Caki2 (cell line): ENCODE results near the gene RITA1. TPM values are rescaled to one million over a fixed set of nuclear protein-coding genes. Genes with fewer than 3 reads are reported as not detected.

Experiments
- DNase-seq: peaks from one replicate; pipeline ENCODE4 v3.0.0-alpha.2; 2015; ENCODE audit warnings: low read depth
- in situ Hi-C: cut with HindIII; loops from 2 replicates; pipeline ENCODE4 v1.10.0; 2016; ENCODE audit warnings: low sequenced_read_pairs, low pct_unique_long_range_greater_than_20kb, mixed read lengths
- total RNA-seq: library from RNA; depleted of rRNA; stranded (reverse); fragments of >200 nt; shearing (Covaris generic); gene quantifications from 2 replicates; pipeline ENCODE4 v1.2.3, GENCODE V29; 2014; ENCODE audit warnings: low replicate concordance

The RITA1 gene
- total RNA-seq, 1 experiment from 2014 or later, result 37.1 TPM

DNA sequence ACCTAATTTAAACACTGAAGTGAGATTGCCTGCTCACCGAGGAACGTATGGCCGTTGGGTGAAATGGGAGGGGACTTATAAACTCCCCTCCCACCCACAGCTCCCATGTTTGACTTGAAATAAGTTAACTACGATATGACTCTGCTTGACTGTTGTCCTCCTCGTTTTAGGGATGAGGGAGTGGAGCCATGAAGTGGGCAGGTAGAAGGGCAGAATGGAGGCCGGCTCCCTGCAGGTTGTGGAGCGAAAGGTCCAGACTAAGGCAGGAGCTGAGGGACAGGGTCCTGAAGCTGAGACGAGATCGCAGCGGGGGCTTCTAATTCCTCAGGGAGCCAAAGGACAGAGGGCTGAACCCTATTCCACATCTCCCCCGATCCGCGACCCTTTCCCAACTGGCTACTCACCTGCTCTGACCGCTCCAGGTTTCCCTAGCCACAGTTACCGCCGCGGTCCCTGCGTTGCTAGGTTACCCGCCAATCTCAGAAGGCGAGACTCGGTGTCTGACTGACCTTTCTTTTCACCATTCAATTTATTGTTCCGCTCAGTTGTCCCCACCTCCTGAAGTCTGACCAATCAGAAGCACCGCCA, 35.2 kb downstream of the RITA1 start:
- DNase-seq, result no peak
- in situ Hi-C loops, result no loop called here

DNA sequence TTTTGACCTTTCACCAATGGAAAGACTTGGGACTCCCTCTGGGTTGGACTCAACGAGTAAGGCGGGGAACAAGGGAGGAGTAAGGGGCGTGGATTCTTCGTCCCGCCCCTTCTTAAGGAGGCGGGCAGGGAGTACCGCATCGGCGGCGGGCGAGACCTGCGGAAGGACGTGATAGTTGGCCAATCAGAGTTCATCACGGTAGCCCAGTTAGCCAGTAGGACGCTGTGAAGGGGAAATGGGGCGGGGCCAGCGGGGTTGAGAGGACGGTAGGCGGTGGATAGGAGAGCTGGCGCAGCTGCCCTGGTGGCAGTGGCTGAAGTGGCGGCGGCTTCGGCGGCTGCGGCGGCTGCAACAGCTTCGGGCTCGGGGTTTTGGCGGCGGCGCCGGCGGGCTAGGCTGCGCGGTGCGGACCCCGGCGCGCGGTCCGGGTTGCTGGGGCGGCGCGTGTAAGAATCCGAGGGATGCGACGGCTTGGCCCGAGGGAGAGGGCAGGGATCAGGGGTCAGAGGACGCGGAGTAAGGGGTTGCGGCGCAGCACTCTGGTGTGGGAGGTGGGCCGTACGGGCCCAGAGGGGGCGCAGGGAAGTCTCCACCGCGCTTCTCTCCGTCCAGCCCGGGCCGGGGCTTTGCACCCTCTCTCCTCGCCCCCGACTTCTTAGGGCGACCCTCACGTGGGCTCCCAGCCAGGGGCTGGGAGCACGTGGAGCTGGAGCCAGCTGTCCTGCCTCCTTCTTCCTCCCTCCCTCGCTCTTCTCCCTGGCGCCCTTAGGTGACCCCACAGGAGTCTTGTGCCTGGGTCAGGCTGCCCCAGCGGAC, 35.9 kb downstream of the RITA1 start, which contains the start of gene TPCN1:
Gene TPCN1 (plus strand): TSS at position 284 of the 816 bp plus-strand sequence. CDS start 5,389 bp downstream, outside the sequence.
- DNase-seq, result peak; percentile 100
- in situ Hi-C loops, result no loop called here

DNA sequence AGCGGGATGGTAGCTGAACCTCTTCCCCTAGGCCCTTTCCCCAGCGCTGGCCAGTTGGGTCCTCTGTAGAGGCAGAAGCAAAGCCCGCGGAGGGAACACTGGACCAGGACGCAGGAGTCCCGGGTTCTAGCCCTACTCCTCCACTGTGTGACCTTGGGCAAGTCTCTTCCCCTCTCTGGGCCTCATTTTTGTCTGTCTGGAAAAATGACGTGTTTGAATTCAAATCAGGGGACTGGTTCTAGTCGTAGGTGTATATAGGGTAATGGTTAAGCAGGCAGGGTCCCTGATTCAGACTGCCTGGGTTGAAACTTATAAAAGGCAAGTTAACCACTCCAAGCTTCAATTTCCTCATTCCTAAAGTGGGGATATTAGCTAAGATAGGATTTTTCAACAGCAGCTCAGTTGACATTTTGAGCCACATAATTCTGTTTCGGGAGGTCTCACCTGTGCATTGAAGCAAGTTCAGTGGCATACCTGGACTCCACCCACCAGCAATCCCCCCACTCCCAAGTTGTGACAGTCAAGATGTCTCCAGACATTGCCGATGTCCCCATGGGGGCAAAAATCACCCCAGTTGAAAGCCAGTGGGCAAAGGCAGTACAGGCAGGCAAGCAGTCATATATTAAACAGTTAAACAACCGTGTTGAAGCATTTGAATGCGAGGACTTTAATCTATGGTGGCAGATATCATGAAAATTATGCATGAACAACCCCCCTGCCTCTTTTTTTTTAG, 36.6 kb downstream of the RITA1 start:
- DNase-seq, result no peak

DNA sequence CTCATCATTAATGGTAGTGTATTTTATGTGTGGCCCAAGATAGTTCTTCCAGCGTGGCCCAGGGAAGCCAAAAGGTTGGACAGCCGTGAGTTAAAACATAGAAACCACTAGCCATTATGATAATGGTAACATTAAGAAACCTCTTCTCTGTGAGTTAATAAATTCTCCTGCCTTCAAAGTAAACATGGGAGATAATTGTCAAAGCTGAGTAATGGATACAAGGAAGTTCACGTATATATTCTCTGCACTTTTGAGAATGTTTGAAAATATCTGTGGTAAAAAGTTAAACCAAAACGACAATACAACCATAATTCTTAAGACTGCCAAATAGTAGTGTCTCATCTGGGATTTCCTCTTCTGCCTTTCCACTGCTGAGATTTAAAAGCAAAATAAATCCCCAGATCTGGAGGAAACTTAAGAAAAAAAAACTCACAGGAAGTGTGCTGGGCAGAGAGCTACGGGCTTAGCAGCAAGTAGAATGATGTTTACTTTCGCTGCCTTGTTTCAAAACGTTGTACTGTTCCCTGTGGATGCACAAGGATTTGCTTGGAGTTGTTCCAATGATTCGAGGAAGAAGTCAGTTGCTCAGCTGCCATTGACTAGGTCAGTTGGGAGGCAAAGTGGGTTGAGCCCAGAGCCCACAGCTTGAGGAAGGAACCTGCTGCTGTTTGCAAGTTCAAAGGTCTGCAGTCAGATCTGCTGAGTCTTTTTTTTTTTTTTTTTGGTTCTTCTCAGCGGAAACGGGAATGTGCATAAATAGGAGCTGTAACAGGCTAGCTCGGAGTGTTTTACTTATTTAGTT, 37.4 kb downstream of the RITA1 start:
- peak; percentile 88 for DNase-seq
- in situ Hi-C loops, result no loop called here

More for the DNA sequence above, 36.6 kb downstream of the RITA1 start:
- in situ Hi-C loops, result no loop called here

DNA sequence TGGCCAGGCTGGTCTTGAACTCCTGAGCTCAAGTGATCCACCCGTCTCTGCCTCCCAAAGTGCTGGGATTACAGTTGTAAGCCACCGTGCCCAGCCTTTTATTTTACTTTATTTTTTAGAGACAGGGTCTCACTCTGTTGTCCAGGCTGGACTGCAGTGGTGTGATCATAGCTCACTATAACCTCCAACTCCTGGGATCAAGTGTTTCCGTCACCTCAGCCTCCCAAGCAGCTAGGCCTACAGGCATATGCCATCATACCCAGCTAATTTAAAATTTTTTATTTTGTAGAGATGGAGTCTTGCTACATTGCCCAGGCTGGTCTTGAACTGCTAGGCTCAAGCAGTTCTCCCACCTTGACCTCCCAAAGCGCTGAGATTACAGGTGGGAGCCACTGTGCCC, 39.4 kb downstream of the RITA1 start:
- no peak for DNase-seq
- in situ Hi-C loops, result no loop called here

DNA sequence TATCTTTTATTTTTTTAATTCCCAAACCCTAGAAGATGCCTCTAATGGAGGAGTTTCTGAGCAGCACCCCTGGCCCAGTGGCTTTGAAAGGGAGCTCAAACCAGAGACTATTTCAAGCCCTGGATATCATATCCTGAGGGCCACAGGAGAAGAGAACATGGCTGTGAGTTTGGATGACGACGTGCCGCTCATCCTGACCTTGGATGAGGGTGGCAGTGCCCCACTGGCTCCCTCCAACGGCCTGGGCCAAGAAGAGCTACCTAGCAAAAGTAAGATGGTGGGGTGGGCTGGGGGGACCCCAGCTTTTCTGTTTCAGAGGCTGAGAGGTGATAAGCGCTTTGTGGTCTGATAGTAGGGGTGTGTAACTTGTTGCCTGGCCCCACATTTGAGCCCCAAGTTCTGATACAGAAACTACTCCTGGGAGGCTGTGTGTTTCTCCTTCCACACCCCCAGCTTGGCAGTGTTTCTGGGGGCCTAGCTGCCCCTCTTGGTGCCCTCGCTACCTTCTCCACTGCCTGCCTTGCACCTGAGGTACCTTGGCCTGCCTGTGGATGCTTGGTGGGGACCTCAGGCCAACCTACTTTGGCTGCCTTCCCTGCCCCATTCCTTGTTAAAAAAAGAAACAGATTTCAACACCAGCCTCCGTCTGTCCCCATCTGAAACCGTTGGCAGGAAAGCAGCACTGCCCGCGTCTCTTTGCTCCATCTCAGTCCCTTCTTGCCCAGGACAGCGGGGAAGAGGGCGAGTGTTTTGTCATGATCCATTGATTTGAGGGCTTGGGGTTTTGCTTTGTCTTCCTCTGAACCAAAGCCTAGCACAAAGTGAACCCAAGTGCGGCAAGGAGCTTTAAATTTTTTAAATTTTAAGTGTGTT, 41.4 kb downstream of the RITA1 start:
- in situ Hi-C loops, result no loop called here

DNA sequence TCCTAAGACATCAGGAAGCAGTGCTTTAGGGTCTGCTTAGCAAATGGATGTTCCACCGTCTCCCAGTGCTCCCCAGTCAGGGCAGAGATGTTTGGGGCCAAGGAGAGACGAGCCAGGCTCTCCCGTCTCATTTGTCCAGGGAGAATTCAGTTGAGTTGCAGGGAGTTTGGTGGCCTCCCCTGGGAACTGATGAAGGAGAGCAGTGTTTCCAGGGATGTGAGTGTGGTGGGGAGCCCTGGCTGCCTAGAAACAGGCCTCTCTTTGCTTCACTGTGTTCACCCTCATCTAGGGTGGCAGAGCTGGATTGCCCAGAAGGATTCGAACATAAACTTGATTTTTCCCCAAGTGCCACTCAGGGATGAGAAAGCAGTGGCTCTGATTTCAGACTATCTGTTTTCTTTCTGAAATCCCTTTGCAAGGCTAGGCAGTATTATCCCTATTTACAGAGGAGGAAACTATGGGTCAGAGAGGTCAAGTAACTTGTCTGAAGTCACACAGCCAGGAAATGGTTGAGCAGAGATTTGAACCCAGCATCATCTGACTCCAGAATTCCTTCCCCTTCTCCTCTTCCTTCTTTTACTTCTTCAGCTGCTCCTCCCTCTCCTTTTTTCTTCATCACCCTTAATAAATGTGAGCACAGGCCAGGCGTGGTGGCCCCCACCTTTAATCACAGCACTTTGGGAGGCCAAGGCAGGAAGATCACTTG, 42.3 kb downstream of the RITA1 start:
- in situ Hi-C loops, result no loop called here
- DNase-seq, result no peak

More for the DNA sequence above, 41.4 kb downstream of the RITA1 start:
- no peak for DNase-seq

DNA sequence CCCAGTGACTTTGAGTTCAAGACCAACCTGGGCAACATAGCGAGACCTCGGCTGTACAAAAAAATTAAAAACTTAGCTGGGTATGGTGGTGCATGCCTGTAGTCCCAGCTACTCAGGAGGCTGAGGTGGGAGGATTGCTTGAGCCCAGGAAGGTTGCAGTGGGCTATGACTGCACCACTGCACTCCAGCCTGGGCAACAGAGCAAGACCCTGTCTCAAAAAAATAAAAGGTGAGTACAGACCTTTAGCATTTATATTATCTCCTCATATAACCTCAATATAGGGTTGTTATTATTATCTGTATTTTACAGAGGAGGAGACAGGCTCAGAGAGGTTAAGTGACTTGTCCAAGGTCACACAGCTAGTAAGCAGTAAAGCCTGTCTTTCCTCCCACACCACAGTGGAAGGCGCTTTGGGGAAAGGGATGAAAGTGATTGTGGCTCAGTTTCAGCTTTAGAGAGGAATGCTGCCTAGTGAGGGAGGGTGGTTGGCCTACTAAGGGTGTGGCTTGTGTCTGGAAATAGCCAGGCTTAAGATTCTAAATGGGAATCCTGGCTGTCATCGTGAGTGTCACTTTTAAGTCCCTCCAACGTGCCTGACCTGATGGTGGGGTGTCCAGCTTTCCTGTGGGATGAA, 43.0 kb downstream of the RITA1 start:
- in situ Hi-C loops, result no loop called here
- DNase-seq, result no peak

DNA sequence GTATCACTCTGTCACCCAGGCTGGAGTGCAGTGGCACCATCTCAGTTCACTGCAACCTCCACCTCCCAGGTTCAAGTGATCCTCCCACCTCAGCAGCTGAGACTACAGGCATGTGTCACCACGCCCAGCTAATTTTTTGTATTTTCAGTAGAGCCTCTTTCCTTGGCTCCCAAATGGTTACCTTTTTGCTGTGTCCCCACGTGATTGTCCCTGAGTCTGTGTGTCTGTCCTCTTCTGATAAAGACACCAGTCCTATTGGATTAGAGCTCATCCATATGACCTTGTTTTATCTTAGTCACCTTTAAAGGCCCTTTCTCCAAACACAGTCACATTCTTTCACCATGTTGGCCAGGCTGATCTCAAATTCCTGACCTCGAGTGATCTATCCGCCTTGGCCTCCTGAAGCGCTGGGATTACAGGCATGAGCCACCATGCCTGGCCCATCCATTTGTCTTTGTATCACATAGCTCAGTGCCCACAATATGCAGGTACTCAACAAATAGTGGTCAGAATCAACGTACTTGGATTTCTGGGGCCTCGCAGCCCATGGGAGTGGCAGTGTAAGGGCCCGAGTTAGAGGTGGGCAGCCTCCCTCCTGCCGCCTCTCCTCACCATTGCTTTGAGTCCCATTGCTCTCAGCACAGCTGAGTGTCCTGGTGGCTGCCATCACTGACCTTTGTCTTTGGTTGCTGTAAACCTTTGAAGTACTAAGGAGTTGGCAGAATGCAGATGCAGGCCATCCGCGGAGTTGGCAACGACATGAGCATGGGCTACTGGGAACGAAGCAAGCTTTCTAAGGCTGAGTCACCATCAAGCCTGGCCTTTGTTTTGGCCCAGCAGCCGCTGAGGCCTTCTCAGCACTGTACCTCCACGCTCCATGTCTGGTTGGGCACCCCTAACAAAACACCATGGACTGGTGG, 45.1 kb downstream of the RITA1 start:
- in situ Hi-C loops, result no loop called here
- peak; percentile 19 for DNase-seq

DNA sequence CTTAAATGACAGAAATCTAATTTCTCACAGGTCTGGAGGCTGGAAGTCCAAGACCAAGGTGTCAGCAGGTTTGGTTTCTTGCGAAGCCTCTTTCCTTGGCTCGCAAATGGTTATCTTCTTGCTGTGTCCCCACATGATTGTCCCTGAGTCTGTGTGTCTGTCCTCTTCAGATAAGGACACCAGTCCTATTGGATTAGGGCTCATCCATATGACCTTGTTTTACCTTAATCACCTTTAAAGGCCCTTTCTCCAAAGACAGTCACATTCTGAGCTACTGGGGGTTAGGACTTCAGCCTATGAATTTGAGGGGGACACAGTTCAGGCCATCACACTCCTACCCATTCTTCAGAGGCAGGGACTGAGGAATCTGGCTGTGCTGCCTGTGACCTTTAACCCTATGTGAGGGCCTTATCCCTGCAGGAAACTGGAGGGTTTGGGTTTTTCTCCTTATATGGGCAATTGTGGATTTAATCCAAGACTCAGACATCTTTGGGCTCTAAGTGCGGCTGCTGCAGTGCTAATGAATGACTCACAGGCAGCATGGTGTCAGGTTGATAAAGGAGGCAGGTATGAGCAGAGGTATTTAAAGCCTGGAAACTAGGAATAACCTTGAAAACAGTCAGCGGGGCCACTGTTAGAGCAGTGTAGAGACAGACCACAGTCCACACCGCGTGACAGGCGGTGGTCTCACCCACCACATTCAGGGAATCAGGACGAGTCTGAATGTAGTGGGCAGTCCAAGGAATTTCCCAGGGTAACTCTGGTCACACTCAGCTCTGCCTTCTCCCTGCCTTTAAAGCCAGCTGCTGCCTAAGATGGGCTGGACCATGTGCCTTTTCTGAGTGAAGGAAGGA, 45.9 kb downstream of the RITA1 start:
- in situ Hi-C loops, result no loop called here
- DNase-seq, result peak; percentile 55

DNA sequence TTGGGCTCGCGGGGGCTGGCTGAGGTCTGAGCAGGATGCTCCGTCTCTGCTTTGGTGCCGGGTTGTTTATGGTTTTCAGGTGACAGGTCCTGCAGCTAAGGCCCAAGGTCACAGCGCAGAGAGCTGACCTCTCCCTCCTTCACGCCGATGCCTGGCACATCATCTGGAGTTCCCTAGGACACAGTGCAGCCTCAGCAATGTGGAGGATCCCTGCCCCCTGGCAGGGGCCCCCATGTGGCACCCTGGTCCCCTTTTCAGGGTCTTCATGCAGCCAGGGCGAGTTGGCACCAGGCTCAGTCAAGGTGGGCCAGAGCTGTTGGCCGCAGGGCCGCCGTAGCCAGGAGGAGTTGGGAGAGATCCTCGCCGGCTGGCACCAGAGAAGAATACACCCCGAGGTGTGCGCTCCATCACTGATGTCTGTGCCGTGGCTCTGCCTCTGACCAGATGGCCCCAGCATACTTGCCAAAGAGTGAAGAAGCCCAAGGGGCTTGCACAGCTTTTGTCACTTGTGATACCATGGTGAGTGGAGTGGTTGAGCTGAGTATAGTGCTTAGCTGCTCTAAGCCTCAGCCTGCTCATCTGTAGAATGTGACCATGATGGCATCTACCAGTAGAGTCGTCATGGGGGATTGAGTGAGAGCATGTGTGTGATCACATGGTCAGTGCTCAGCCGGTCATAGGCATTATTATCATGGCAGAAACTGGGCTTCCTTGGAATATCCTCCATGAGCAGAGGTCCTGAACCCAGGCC, 46.7 kb downstream of the RITA1 start:
- in situ Hi-C loops, result no loop called here
- DNase-seq, result no peak

DNA sequence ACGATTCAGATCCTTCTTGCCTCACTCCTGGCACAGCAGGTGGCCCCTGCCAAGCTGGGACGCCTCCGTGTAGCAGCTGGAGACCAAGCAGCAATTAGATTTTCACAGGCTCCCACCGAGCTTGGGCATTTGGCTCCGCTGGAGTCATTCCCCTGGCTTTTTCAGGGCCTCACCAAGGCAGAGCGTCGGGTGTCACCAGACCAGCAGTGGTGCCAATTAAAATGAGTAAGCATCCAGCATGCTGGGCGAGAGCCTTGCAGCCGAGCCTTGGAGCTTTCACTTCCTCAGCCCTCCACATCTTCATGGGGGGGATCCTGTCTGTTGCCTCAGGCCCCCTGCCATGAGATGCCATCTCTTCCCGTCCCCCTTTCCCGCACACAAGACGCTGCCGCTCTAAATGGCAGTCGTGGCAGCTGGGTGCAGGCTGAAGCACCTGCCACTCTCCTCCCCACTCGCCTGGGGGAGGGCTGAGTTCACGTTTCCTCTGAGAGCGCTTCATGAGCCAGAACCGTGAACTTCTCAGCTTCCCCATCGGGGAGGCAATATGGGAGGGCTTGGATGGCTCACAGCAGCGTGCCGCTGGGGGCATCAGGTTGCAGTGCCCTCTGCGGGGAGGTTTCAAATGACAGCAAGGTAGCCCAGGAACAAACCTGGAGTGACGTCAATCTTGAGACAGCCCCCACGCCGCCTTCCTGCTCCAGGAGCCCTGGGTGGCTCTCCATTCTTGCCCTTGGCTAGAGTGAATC, 47.5 kb downstream of the RITA1 start:
- no peak for DNase-seq
- in situ Hi-C loops, result no loop called here

DNA sequence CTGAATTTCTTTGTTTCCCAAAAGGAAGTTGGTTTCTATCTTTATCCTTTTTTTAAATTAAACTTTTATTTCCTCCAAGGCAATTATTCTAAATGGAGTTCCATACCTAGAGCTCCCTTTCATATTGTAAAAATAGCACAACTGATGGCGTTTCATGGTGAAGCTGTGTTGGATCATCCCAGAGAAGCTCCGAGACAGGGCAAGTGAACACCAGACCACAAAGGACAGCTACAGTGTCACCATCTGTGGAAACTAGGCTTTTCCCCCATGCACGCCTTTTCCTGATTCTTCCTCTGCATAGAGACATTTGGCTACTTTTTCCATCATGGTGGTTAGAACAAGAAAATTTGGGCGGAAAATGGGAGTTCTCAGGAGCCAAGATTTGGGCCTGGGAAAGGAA, 48.4 kb downstream of the RITA1 start:
- DNase-seq, result no peak

More for the DNA sequence above, 48.4 kb downstream of the RITA1 start:
- in situ Hi-C loops, result no loop called here
